MM.1S (cell line): Measurements from ENCODE around the gene ZNF691.

Experiments used
- EZH2phosphoT487 ChIP-seq: fragments of 300-600 bp; sonication (generic); IDR thresholded peaks from 2 replicates; pipeline ENCODE4 v1.6.1; 2018; ENCODE audit warnings: antibody characterized with exemption, low read length
- TF ChIP-seq, protein P1 (sequence below): fragments of 300-600 bp; sonication (generic); IDR thresholded peaks from 2 replicates; pipeline ENCODE4 v1.5.1; 2016; ENCODE audit warnings: antibody characterized with exemption, low read length, mixed read lengths

DNA sequence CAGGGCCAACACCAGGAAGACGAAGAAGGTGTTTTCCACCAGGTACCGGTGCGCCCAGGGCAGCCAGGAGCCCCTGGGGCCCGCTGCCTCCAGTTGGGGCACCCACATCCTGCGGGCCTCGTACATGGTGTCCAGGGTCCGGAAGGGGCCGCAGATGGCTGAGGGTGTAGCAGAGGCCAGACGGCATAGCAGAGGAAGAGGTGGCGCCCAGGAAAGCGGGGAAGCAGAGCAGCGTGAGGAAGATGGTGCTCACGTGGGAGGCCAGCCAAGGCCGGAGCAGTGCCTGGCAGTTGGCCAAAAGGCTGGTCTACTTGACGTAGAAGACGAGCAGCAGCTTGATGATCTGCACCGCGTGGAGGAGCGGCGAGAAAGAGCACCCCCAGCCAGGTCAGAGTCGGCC lies 40.4 kb downstream of the ZNF691 start:
- TF ChIP-seq, protein P1, sequence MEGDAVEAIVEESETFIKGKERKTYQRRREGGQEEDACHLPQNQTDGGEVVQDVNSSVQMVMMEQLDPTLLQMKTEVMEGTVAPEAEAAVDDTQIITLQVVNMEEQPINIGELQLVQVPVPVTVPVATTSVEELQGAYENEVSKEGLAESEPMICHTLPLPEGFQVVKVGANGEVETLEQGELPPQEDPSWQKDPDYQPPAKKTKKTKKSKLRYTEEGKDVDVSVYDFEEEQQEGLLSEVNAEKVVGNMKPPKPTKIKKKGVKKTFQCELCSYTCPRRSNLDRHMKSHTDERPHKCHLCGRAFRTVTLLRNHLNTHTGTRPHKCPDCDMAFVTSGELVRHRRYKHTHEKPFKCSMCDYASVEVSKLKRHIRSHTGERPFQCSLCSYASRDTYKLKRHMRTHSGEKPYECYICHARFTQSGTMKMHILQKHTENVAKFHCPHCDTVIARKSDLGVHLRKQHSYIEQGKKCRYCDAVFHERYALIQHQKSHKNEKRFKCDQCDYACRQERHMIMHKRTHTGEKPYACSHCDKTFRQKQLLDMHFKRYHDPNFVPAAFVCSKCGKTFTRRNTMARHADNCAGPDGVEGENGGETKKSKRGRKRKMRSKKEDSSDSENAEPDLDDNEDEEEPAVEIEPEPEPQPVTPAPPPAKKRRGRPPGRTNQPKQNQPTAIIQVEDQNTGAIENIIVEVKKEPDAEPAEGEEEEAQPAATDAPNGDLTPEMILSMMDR, result no peak
- no peak for TF ChIP-seq EZH2phosphoT487
